GM15510 (cell line): ENCODE data around the gene KRT20.

Source experiments
- POLR2A ChIP-seq: IDR thresholded peaks from 3 replicates; pipeline ENCODE4 v1.6.1; 2011; ENCODE audit warnings: borderline replicate concordance; ENCODE audit not compliant: insufficient read length; ENCODE audit errors: extremely low read depth

Gene KRT20

DNA sequence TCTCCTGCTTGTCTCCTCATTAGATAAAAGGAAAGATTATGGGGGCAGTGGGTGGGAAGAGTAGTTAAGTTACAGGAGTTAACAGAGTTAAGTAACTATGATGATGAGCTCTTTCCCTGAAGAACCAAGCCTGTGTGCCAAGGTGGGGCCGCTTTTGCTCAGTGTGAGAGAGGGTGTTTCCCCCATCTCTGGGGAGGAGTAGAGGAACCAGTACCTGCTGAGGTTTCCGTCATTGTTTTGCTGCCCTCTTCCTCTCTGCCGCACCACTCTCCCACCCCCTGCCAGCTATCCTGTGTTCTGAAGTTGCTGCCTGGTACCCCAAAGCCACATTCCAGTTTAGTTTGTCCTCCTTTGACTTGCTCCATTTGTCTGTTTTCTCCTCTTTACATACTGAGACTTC, 41.8 kb downstream of the KRT20 start:
- no peak for TF ChIP-seq POLR2A

DNA sequence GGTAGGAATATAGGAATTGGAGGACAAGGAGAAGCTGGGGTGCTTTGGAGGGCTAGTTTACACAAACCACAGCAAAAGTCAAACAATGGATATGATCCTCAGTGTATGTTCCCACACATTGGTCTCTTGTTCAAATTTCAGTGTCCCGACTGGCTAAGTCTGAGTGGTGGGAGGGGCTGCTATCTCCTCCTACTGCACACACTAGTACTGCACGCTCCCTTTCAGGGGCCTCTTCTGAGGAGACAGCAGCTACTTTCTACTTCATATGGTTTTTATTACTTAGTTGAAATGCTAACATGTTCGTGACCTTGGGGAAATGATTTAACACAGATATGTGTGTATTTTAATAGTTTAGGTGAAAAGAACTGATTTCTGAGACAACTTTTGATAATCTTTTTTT, 43.8 kb downstream of the KRT20 start:
- TF ChIP-seq POLR2A: no peak

DNA sequence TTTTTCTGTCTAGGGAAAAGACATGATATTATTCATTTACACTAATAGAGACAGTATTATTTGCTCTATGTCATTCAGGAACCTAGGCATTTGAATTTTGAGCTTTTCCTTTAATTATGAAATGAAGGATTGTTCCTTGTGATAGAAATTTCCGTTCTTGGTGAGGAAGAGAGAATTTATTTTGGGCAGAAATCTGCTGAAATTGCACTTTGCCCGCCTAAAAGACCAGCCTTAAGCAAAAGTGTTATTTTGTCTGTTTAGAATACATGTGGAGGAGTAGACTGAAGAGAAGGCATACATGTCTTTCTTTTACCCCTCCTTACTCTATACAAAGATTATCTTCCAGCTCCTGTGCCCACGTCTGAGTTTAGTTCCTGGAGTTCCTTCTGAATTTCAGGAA, 45.8 kb downstream of the KRT20 start:
- no peak for TF ChIP-seq POLR2A

DNA sequence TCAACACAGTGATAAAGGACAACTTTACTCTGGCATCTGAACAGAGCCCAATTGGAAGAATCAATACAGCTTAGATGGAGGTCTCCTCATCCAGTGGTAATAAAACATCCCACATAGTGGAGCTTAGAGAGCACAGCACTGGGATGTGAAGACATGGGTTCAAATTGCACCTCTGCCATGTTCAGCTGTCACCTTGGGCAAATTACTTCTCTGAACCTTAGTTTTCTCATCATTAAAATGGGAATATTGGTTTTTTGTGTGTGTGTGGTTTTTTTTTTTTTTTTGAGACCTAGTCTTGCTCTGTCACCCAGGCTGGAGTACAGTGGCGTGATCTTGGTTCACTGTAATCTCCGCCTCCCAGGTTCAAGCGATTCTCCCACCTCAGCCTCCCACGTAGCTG, 49.0 kb downstream of the KRT20 start:
- no peak for TF ChIP-seq POLR2A

DNA sequence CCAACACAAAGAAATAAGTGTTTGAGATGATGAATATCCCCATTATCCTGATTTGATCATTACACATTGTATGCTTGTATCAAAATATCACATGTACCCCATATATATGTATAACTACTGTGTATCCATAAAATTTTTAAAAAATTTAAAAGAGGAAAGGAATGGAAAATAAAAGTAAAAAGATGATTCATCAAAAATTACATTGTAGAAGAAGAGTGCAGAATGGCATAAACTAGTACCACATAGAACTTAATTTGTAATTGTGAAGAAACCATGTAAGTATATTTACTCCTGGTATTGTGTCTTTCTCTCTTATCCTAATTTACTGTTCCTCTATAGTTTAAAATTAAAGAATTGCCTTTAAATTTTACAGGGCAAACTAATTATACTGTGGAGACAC, 51.2 kb downstream of the KRT20 start:
- TF ChIP-seq POLR2A: no peak

DNA sequence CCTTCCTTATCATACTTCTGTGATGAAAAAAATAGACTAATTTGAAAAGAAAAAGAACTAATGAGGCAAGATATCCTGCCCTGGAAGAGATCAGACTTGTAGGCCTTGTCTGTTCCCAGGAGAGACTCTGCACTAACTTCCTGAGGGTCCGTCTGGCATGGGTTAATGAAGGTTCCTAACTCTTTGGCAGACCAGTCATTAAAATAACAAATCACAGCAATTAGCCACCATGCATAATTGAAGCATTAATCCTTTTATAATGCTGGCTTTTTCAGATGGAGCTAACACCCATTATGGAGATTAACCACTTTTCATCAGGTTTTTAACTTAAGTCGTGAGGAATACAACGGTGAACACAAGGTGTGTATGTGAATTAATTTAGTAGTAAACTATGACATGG, 52.2 kb downstream of the KRT20 start:
- no peak for TF ChIP-seq POLR2A

DNA sequence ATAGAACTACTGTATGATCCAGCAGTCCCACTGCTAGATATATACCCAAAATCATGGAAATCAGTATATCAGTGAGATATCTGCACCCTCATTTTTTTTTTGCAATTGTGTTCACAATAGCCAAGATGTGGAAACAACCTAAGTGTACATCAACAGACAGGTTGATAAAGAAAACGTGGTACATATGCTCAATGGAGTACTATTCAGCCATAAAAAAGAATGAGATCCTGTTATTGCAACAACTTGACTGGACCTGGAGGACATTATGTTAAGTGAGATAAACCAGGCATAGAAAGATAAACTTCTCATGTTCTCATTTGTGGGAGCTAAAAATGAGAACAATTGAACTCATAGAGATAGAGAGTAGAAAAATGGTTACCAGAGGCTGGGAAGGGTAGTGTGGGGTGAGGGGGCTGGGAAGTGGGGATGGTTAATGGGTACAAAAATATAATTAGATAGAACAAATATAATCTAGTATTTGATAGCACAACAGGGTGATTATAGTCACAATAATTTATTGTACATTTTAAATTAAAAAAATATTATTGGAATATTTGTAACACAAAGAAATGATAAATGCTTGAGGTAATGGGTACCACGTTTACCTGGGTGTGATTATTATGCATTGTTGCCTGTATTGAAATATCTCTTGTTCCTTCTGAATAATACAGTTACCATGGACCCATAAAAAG, 54.8 kb downstream of the KRT20 start:
- no peak for TF ChIP-seq POLR2A

DNA sequence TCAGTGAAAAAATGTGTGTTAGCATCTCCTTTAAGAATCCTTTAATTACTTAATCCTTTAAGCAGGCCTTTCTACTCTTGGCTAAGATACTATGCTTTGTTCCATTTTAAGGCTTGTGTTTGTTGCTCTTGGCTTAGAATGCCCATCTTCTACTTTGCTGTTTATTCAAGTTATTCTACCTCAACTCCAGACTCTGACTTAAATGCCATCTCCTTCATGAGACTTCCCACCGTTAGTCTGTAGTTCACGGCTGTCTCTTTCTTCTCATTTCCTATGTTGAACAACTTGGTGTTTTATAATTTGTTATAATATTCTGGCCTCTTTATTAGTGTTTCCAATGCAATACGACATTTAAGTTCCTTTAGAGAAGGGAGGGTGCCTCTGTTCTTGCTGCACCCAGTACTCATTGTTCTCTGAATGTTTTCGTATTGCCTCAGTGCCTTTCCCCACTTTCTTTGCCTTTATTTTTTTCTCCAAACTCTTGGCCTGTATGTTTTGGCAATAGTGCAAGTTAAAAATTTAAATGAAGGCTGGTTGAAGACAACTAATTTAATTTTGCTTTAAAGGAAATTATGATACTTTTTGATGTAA, 56.5 kb downstream of the KRT20 start:
- no peak for TF ChIP-seq POLR2A

DNA sequence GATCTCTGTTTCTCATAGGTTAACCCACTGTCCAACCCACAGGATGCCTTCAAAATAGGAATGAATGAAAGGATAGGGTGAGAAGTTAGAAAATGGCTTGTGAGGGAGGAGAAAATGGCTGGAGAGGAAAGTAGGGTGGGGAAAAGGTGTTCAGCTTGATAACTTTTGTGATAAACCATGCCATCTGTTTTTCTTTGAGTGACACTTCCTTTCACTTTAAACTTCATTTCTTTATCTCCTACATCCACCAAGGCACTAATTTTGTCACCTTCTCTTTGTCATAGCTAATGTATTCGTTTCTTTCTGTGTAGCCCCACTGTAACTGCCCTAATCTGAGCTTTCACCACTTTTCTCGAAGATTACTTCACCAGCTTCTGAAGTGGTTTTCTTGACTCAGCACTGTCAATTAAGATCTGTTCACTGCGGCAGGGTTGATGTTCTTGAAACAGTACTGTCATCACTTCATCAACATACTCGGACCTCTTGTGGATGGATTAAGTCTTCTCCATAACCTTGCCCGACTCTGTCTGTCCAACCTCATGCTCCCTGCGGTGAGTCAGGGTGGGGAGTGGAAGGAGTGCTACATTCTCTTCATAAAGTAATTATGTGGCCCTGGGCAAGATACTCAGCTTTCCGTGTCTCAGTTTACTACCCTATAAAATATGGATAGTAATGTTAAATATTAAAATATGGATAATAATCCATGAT, 57.1 kb downstream of the KRT20 start:
- TF ChIP-seq POLR2A: no peak
